ENCODE results near the gene DNALI1. TPM values are rescaled to one million over a fixed set of nuclear protein-coding genes. Genes with fewer than 3 reads are reported as not detected.

The DNALI1 gene
- total RNA-seq, 1 donor from 2014 or later, result 36.5 TPM

- H3K9me3 Mint-ChIP-seq, result no peaks in the 10 kb centered on the region
- Histone ChIP-seq H3K9me3 (ENCODE audit: low read depth) (no peaks in the 10 kb centered on the region), H4K20me1 (ENCODE audit: low read depth) (no peaks in the 10 kb centered on the region), H3K9ac (no peak overlapping the region), H3K79me2 (ENCODE audit: low read depth) (peaks cover 3% of the 10 kb centered on the region), H3K36me3 (no peaks in the 10 kb centered on the region), H3K27ac (no peak overlapping the region), H3F3A (ENCODE audit: low read depth) (peaks cover 5% of the 10 kb centered on the region), H3K4me1 (peaks cover 9% of the 10 kb centered on the region), H3K4me3 (no peak overlapping the region), H3K4me2 (no peak overlapping the region), H3K27me3 (no peaks in the 10 kb centered on the region), H2AFZ (replicated peaks) (no peak overlapping the region)
- H3K4me3 Mint-ChIP-seq, result no peak overlapping the region
- no peak overlapping the region for H3K27ac Mint-ChIP-seq
- TF ChIP-seq EZH2 (IDR thresholded peaks at IDR 0.05) (no peak), EZH2phosphoT487 (IDR thresholded peaks at IDR 0.05) (no peak), CTCF (IDR thresholded peaks at IDR 0.05) (peak; percentile 57)
- DNase-seq (ENCODE audit: low spot score), result peak; percentile 31
- H3K36me3 Mint-ChIP-seq, result peaks cover 34% of the 10 kb centered on the region
- peaks cover 21% of the 10 kb centered on the region for H3K4me1 Mint-ChIP-seq
- peaks cover 4% of the 10 kb centered on the region for H3K27me3 Mint-ChIP-seq (ENCODE audit: insufficient read depth, low read depth)
Measured at GRCh38 chr1:37561133-37562132, 4.7 kb downstream of the DNALI1 start.

GRCh38 chr1:37562984-37563383 lies 6.2 kb downstream of the DNALI1 start:
- Histone ChIP-seq H2AFZ (replicated peaks) (no peak overlapping the region), H3K4me3 (no peak overlapping the region), H3F3A (ENCODE audit: low read depth) (peaks cover 5% of the 10 kb centered on the region), H3K9me3 (ENCODE audit: low read depth) (no peaks in the 10 kb centered on the region), H3K4me2 (no peak overlapping the region), H3K27me3 (no peaks in the 10 kb centered on the region), H4K20me1 (ENCODE audit: low read depth) (no peaks in the 10 kb centered on the region), H3K79me2 (ENCODE audit: low read depth) (no peaks in the 10 kb centered on the region), H3K27ac (no peak overlapping the region), H3K4me1 (no peaks in the 10 kb centered on the region), H3K9ac (no peak overlapping the region), H3K36me3 (no peaks in the 10 kb centered on the region)
- Mint-ChIP-seq H3K36me3 (peaks cover 40% of the 10 kb centered on the region), H3K27me3 (ENCODE audit: insufficient read depth, low read depth) (peaks cover 2% of the 10 kb centered on the region), H3K27ac (no peak overlapping the region), H3K4me3 (no peak overlapping the region), H3K9me3 (no peaks in the 10 kb centered on the region), H3K4me1 (peaks cover 7% of the 10 kb centered on the region)
- no peak for DNase-seq (ENCODE audit: low spot score)
- no peak for TF ChIP-seq EZH2 (IDR thresholded peaks at IDR 0.05)
- TF ChIP-seq EZH2phosphoT487 (IDR thresholded peaks at IDR 0.05), result no peak
- no peak for TF ChIP-seq CTCF (IDR thresholded peaks at IDR 0.05)

- H4K20me1 ChIP-seq (ENCODE audit: low read depth), result no peaks in the 10 kb centered on the region
- no peak for TF ChIP-seq EZH2 (IDR thresholded peaks at IDR 0.05)
- TF ChIP-seq CTCF (IDR thresholded peaks at IDR 0.05), result no peak
- no peak for TF ChIP-seq EZH2phosphoT487 (IDR thresholded peaks at IDR 0.05)
- no peaks in the 10 kb centered on the region for H3K27me3 ChIP-seq
- Mint-ChIP-seq H3K27me3 (ENCODE audit: insufficient read depth, low read depth) (no peaks in the 10 kb centered on the region), H3K36me3 (peaks cover 48% of the 10 kb centered on the region), H3K4me3 (no peak overlapping the region), H3K27ac (no peak overlapping the region), H3K4me1 (no peaks in the 10 kb centered on the region), H3K9me3 (no peaks in the 10 kb centered on the region)
- no peak overlapping the region for H3K9ac ChIP-seq
- no peaks in the 10 kb centered on the region for H3K9me3 ChIP-seq (ENCODE audit: low read depth)
- H3K36me3 ChIP-seq, result no peaks in the 10 kb centered on the region
- no peak overlapping the region for H3K4me2 ChIP-seq
- no peak overlapping the region for H2AFZ ChIP-seq (replicated peaks)
- H3K4me1 ChIP-seq, result no peaks in the 10 kb centered on the region
- no peak overlapping the region for H3K4me3 ChIP-seq
- H3K27ac ChIP-seq, result no peak overlapping the region
- H3F3A ChIP-seq (ENCODE audit: low read depth), result peaks cover 5% of the 10 kb centered on the region
- H3K79me2 ChIP-seq (ENCODE audit: low read depth), result no peaks in the 10 kb centered on the region
- DNase-seq (ENCODE audit: low spot score), result no peak
Measured at GRCh38 chr1:37564892-37565291, 8.2 kb downstream of the DNALI1 start.

Measured in neural progenitor cell (in vitro differentiated cells).